GM21576 (cell line): Measurements from ENCODE around the gene TKTL1.

Experiments used
- ATAC-seq: cut with Tn5 transposase; IDR thresholded peaks from one replicate; pipeline ENCODE4 v1.9.1; 2021; ENCODE audit warnings: mild to moderate bottlenecking, moderate library complexity; ENCODE audit not compliant: unreplicated experiment

TKTL1 gene

DNA sequence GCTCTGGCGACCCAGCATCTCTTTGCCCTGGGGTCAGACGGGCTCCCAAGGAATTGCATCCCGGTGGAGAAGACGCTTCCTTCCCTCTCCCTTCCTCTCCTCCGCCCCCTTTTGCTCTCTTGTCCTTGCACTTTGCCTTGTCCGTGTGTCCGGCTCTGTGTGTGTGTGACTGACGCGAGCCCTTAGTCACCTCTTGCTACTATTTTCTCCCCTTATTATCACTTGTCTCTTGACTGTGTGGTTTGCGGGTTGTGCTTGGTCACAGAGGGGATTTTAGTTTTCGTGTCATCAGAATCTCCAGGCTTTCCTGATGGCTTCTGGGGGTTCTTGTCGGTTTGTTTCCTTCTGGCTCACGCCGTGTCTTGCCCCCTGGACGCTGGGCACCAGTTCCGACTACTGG is 47.5 kb downstream of the TKTL1 start:
- peak; percentile 11 for ATAC-seq

DNA sequence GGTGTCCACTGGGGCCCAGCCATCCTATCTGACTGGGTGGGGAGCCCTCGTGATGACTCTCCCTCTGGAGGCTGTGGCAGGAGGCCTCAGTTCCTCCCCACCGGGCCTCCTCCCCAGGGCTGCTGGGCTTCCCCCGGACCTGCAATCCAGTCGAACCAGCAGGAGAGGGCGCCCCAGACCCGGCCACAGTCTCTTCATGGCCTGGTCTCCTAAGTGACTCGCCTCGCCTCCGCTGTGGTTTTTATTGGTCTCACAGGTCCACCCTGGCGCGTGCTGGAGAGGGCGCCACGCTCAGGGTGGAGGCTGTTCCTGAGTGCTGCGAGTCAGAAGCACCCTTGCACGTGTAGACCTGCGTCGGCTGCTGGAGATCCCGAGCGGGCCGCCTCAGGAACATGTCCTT is 48.0 kb downstream of the TKTL1 start:
- ATAC-seq = peak; percentile 34

DNA sequence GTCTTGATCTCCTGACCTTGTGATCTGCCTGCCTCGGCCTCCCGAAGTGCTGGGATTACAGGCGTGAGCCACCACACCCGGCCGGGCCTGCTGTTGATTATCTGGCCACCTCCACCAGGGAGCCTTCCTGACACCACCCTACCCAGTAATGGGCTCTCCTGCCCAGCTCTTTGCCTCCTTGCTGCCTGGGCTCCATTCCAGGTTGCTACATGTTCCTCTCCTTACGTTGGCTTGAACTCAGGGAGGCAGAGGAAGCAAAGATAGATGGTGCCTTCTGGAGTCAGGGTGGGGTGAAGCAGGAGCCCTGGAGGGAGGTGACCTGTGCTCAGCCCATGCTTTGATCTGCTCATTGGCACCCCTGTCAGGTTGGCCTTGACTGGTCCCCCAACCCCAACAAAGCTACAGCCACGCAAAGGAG is 52.5 kb downstream of the TKTL1 start:
- ATAC-seq = no peak

DNA sequence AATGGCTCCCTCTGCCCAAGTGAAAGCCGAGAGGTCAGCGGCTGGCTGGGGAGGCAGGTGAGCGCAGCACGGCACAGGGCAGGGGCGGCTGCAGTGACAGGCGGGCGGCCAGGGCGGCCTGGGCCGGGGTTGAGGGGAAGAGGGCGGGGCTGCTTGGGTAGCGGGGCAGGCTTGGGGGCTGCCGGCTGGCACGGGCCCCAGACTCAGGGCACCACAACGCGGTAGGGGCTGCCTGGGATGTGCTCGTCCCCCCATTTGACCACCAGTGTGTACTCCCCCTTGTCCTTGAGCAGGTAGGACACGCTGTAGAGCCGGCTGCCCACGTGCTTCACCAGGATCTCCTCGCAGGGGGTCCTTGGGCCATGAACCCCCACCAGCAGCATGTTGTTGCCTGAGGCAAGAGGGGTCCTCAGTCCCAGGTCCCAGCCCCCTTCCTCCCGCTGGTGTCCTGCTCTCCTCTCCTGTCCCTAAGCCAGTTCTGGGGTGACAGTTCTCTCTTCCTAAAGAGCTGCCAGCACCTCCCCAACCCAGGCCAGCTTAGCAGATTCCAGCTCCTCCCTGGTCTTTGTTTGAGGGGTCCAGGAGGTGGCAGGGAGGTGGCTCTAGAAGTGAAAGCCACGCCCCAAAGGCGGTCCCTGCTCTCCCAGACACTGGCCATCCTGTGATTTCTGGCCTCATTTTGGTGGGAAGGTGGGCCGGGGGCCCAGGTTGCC is 53.2 kb downstream of the TKTL1 start:
- no peak for ATAC-seq

DNA sequence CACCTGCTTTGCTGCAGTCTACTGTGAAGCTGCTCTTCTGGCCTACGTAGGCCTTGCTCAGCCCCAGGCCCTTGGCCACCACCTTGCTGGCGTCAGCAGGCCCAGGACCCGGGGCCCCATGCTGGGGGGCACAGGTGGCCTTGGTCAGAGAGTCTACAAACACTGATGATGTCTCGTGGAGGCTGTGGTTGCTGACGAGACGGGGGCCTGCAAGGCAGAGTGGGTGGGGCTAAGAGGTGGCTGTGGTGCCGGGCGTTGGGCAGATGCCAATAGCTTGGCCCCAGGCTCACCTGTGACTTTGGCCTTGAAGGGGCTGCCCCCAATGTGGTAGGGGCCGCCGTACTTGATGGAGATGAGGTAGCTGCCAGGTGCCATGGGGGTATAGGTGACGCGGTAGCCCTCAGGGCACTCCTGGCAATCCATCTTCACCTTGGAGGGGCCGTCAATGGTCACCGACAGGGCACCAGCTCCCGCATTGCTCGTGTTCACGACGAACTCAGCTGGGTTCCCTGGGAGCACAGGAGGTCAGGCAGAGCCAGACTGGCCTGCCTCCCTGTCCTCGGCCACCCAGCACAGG is 53.9 kb downstream of the TKTL1 start:
- no peak for ATAC-seq

DNA sequence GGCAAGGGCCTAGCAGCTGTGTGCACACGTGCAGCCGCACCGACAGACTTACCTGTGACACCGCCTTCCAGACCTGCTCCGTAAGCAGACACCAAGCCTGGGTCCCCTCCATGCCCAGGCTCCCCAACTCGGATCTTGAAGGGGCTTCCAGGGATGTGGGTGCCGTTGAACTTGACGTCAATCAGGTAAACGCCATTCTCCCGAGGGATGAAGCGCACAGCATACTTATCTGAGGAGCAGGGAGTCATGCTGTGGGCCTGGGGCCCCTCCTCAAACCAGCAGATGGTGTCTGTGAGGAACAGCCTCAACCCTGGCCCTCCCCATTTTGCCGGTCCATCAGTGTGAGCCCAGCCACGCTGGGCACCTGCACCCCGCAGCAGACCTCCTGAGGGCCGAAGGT is 54.4 kb downstream of the TKTL1 start:
- no peak for ATAC-seq

DNA sequence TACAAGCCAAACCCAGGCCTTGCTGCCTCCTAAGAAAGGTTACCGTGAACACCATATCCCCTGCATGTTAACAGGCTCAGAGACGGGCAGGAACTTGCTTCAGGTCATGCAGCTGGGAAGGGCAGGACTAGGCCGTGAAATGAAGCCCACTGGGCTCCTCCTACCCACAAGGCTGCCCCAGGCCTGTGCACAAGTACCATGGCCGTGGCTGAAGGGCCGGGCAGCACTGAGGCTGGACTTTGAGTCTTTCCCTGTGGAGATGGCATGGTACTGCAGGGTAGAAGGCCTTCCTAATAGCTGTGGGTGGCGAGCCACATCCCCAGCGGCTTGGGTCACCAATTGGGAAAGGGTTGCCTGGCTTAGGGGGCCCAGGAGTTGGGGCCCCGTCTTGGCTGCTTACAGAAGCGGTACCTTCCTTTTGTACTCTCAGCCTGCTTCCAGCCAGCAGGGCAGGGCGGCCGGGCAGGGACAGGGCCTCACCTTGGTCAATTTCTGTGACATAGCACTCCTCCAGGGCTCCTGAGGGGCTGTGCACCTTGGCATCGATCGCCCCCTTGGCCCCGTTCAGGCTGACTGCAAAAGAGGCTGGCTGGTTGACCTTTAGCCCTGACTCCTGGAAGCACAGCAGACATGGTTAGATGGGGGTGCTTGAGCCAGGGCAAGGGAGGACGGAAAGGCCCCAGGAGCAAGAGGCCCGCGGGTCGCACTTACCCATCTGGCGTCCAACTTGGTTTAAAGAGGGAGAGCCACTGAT is 55.0 kb downstream of the TKTL1 start:
- ATAC-seq = no peak

DNA sequence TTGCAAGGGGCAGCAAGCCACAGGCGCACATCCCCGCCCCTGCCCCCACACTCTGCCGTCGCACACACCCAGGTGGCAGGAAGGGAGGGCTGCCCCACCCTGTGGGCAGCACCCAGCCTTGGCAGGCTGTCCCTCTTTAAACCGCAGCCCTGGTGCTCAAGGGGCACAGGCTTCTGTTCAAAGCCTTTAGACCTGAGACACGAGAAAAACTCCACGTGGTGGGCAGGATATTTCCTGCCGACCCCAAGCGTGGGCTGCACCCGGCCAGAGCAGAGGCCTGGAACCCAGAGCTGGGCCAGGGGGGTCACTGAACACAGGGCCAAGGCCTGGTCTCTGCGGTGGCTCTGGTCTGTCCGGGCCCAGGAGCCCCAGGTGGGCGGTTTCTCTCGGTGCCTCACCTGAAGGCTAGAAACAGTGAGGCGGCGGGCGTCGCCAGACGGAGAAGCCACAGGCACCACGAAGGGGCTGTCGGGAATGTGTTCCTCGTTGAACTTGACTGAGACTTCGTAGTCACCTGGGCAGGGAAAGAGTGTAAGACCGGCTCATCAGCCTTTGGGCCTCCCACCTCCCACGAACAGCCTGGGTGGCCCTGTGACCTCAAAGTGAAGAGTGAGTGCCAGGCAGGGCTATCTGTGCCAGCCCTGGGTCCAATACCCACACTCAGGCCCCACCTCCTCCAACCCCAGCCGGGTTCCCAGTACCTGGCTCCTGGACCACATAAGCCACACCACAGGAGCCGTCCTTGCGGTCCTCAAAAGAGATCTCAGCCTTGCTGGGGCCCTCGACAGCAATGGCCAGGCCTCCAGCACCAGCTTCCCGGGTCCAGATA is 55.8 kb downstream of the TKTL1 start:
- ATAC-seq = no peak

DNA sequence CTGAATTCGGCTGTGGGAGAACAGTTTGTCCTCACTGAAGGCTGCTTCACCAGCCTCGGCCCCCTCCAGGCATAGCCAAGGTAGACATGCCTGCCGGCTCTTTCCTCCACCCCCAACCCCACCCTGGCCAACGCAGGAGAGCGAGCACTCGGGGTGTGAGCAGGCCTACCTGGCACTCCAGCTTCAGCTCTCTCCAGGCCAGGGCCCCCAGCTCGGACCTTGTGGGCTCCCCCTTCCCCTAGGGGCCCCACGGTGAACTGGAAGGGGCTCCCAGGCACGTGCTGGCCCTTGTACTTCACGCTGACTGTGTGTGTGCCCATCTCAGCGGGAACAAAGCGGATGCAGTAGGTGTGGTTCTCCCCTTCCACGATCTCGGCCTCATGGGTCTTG is 56.4 kb downstream of the TKTL1 start:
- no peak for ATAC-seq

DNA sequence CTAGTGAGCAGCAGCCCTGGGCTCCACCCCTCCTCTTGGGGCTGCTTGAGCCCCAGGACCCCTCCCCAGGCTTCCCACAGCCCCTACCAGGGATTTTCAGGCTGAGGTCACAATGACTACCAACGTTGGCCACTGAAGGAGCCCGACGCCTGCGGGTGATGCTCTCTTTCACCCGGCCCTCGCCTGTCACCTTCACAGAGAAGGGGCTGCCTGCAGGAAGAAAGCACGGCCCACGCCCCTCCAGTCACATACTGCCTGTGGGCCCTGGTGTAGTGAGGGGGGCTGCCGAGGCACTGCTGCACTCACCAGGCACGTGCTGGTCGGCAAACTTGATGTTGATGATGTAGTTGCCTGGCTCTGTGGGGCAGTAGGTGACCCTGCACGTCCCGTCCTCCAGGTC is 56.9 kb downstream of the TKTL1 start:
- no peak for ATAC-seq

DNA sequence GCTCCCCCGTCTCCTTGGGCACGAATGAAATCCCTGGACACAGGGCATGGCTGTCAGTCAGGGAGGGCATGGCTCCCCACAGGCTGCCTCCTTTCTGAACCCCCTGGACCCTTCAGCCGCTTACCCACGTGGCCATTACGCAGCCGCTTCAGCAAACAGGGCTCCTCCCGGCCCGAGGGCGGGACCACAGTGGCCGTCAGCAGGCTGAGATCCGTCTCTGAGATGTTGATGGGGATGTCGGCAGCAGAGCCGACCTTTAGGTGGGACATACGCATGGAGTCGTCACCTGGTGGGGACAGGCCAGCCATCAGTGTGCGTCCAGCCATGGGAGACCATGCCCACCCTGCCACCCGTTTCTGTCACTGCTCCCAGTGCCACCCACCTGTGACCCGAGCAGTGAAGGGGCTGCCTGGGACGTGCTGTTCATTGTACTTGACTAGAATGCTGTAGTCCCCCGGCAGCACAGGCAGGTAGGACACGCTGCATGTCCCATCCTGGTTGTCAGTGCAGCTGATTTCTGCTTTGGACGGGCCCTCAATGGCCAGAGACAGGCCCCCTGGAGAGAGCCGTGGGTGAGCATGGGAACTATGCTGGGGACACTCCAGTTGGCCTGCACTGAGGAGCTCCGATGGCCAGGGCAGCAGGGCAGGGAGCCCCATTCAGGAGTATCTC is 57.7 kb downstream of the TKTL1 start:
- no peak for ATAC-seq

DNA sequence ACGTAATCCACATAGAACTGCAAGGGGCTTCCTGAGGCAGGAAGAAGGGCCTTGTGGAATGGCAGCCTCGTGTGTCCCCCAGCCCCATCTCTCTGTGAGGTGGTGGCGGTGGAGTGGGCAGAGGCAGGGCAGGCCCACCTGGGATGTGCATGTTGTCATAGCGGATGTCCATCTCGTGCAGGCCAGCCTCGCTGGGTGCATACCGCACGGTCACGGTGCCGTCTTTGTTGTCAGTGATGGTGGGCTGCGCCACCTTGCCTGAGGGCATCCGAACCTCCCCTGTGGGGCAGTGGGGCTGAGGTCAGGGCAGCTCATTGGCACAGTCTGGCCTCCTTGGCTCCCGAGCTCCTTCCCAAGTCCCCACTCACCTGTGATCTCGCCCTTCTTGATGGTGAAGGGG is 58.4 kb downstream of the TKTL1 start:
- no peak for ATAC-seq

DNA sequence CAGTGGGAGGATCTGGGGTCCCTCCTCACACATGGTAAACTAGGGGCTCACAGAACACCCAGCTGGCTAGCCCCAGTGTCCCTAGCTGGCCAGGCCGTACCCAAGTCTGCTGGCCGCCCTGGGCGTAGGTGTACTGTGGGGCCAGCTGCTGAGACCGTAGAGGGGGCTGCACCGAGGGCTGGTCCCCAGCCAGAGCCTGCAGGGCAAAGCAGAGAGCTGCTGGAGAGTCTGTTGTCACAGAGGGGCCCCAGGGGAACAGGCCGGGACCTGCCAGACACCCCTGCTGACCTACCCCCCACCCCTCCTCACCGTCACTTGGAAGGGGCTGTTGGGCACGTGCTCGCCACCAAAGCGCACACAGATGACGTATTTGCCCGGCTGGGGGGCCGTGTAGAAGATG is 58.9 kb downstream of the TKTL1 start:
- ATAC-seq = no peak

DNA sequence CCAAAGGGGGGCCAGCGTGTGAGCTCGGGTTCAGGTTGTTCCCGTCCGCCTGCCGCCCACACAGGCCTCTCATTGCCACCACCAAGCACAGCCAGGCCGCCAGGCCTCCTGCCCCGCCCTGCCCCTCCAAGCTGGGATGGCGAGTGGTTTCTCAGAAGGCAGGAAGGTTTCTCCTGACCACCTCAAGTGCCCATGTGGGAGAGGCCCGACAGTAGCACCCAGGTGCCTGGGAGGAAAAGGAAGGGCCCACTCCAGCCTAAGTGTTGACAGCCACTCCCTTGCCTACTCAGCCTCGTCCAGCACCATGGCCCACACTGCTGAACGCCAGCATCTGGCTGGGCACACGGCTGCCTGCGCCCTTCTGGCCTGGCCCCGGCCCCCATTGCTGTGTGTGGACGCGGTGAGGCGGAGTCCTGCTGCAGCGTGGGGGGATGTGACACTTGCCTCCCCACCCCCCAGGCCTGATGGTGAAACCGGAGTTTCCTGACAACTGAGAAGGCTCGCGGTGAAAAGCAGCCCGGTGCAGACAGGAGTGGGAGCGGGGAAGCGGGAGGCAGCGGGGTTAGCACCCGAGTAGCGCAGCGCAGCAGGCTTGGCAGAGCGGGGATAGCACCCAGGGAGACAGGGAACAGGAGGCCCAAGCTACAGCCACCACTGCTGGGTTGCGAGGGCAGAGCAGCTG is 59.6 kb downstream of the TKTL1 start:
- no peak for ATAC-seq

DNA sequence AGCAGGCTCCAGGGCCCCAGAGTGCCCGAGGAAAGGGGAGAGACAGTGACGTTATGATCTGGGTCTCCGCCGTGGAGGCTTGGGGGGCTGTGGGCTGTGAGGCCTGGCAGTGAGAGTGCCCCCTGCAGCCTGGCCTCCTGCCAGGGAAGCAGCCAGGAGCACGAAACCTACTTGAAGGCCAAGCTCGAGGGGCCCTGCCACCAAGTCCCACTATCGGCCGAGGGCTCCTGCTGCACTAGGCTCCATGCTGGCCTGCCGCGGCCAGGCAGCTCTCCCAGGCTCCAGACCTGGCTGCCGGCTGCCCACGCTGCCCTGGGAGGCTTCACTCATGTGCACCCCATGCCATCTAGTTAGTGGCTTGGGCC is 60.2 kb downstream of the TKTL1 start:
- no peak for ATAC-seq

DNA sequence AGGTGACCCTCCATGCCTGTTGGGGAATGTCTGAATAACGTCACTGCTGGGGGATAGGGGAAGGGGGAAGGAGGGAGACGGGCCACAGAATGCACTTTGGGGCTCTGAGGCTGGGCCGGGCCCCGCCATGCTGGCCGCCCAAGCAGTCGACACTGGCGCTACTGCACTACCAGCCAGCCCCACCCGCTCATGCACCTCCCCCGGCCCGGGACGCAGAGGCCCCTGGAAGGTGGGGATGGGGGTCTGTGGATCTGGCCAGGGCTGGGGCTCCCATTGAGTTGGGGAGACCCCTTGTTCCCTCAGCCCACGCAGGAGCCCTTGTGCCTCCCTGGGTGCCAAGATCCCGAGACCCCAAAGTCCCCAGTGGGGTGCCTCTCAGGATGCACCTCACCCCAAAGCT is 61.0 kb downstream of the TKTL1 start:
- ATAC-seq = no peak

DNA sequence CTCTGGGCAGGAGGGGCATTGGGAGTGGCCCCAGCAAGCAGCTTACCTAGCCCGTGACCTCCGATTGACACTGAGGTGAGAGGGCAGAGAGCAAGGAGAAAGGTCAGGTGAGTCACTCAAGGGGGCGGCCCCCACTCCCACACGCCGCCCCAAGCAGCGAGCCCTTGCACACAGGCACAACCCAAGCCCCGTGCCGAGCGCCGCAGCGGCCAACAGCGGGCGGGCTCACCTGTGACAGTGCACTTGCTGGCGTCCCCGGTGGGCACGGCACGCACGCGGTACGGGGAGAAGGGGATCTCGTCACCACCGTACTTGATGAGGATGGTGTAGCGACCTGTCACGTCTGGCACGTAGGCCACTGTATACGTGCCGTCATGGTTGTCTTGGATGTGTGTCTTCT is 61.6 kb downstream of the TKTL1 start:
- no peak for ATAC-seq

DNA sequence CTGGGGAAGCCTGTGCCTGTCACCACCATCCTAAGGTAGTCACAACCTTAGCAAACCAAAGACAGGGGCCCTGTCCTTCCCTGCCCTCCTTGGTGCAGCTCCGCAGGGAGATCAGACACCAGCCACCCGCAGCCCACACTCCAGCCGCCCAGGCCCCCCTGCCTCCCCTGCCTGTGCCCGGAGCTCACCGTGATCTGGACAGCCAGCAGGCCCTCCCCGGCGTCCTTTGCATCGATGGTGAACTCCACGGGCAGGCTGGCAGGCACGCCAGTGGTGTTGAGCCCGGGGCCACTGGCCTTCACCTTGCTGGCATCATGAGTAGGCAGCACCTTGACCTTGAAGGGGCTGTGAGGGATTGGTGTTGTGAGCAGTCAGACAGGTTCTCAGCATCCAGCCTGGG is 62.4 kb downstream of the TKTL1 start:
- ATAC-seq = no peak

DNA sequence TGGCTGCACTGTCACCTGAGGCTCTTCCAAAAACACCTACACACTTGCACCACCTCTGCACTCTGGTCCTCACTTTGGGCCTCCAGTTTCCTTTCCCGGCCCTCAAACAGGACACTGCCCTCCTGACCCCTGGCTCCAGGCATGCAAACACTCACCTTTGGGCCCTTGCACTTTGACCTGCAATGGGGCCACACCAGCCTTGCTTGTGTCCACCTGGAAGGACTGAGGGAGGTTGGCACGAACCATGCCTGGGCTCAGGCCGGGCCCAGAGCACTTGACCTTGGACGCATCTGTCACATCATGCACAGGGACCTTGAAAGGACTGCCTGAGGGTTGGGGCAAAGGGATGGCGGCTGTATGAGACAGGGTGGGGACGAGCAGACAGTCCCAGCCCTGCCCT is 63.2 kb downstream of the TKTL1 start:
- ATAC-seq = no peak

DNA sequence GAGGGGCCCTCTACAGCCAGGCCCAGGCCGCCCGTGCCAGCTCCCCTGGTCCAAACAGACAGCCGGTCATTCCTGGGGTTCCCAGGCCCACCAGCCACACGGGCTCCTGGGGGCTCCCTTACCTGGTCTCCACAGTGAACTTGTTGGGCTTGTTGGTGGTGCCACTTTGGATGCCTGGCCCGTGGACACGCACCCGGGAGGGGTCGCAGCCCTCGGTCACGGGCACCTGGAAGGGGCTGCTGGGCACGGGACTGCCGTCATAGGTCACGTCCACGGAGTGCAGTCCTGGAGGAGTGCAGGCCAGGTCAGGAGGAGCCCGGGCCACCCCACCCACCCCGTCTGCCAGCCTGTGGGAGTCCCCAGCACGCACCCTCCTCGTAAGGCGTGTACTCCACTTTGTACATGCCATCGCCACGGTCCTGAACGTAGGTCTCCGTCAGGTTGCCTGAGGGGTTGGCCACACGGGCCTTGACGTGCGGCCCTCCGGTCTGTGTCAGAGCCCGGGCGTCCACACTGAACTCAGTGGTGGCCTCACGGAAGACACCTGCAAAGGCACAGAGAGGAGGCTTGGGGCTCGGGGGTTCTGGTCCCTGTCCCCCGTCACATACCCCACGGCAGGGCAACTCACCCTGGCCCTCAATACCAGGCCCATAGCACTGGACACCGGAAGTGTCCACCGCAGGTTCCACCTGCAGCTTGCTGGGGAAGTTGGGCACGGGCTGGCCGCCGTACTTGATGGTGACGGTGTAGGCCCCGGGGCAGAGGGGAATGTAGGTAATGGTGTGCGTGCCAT is 64.0 kb downstream of the TKTL1 start:
- no peak for ATAC-seq
